ENCODE data around the gene BEX3.

- TF ChIP-seq CTCF (IDR thresholded peaks at IDR 0.05) (no peak), POLR2A (IDR thresholded peaks at IDR 0.05) (no peak)
These were observed 38.7 kb downstream of the BEX3 start for GRCh38 chrX:103415068-103415467.
